BLaER1 (cell line): ENCODE measurements around the gene VANGL2.

ENCODE experiments used
- H3K27ac ChIP-seq: shearing (Covaris generic); formaldehyde crosslinking; 2 replicates; pipeline ENCODE4 v1.8.1; 2022
- H3K27me3 ChIP-seq: shearing (Covaris generic); formaldehyde crosslinking; 2 replicates; pipeline ENCODE4 v1.8.1; 2022
- H3K36me3 ChIP-seq: shearing (Covaris generic); formaldehyde crosslinking; 2 replicates; pipeline ENCODE4 v1.8.1; 2022
- H3K4me1 ChIP-seq: shearing (Covaris generic); formaldehyde crosslinking; 2 replicates; pipeline ENCODE4 v1.8.1; 2022
- H3K4me2 ChIP-seq: shearing (Covaris generic); formaldehyde crosslinking; 2 replicates; pipeline ENCODE4 v1.8.1; 2022
- H3K4me3 ChIP-seq: shearing (Covaris generic); formaldehyde crosslinking; 2 replicates; pipeline ENCODE4 v1.8.1; 2022
- H3K9ac ChIP-seq: shearing (Covaris generic); formaldehyde crosslinking; 2 replicates; pipeline ENCODE4 v1.8.1; 2022
- H3K9me3 ChIP-seq: shearing (Covaris generic); formaldehyde crosslinking; 2 replicates; pipeline ENCODE4 v1.8.1; 2022
- H4K20me1 ChIP-seq: shearing (Covaris generic); formaldehyde crosslinking; 2 replicates; pipeline ENCODE4 v1.8.1; 2022
- Cebpa-rat ChIP-seq: shearing (Covaris generic); IDR thresholded peaks from 2 replicates; pipeline ENCODE4 v1.8.1; 2022

Gene VANGL2

GRCh38 chr1:160472112-160472511 is 71.7 kb downstream of the VANGL2 start:
- peaks cover 14% of the 10 kb centered on the region; the same call in 1 of the 2 replicates for H3K36me3 ChIP-seq
- H3K4me1 ChIP-seq, result peaks cover 36% of the 10 kb centered on the region
- no peak overlapping the region for H3K4me2 ChIP-seq
- H3K27ac ChIP-seq, result no peak overlapping the region
- H3K27me3 ChIP-seq, result no peaks in the 10 kb centered on the region
- H3K9me3 ChIP-seq, result peaks cover 38% of the 10 kb centered on the region
- H3K4me3 ChIP-seq, result no peak overlapping the region
- no peaks in the 10 kb centered on the region for H4K20me1 ChIP-seq
- H3K9ac ChIP-seq, result no peak overlapping the region
- no peak for TF ChIP-seq Cebpa-rat

DNA sequence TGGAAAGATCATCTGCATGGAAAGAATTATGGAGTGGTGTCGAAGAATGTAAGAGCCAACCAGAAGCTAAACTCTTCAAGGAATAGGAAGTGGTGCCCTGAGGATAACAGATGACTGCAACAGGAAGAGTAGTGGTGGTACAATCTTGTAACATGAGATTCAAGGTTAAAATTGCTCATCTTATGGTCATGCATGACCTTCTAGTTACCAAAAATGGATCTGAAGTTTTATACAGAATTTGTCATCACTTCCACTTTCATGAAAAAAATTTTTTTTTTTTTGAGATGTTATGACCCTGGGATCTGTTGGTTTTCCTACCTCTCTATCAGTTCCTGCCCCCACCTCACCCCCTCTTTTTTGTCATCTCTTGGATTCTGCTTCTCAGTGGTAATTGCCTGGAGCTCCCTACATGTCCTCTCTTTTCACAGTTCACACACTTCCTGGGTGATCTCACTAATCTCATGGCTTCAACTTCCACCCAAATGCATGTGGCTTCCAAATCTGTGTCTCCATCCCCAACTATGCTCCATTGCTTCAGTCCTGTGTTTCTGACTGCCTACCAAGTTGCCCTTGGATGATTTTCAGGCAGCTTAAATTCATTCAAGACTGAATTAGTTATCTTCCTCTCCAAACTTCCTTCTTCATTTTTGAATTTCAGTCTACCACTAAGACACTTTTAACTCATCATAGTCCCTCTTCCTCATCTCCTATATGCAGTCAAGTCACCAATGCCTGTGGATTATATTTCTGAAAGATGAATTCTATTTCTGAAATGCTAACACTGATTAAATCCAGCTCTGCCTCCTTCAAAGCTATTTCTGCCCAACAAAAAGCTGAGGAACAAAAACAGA is 74.3 kb downstream of the VANGL2 start:
- H3K27ac ChIP-seq, result peak overlapping the region; percentile 58
- no peaks in the 10 kb centered on the region for H3K36me3 ChIP-seq
- no peak overlapping the region for H3K4me3 ChIP-seq
- H3K9me3 ChIP-seq, result peaks cover 31% of the 10 kb centered on the region
- TF ChIP-seq Cebpa-rat, result no peak
- H3K4me2 ChIP-seq, result peak overlapping the region; percentile 64
- no peaks in the 10 kb centered on the region for H3K27me3 ChIP-seq
- no peaks in the 10 kb centered on the region for H4K20me1 ChIP-seq
- H3K9ac ChIP-seq, result no peak overlapping the region
- peaks cover 29% of the 10 kb centered on the region for H3K4me1 ChIP-seq
